H1 (cell line): ENCODE results near the gene FAM83G. TPM values are rescaled to one million over a fixed set of nuclear protein-coding genes. Genes with fewer than 3 reads are reported as not detected.

Experiments used
- CTBP2 ChIP-seq: IDR thresholded peaks from 2 replicates; pipeline ENCODE4 v1.7.0; 2011; ENCODE audit warnings: borderline replicate concordance, mild to moderate bottlenecking, moderate library complexity, mixed read lengths, low read length; ENCODE audit not compliant: insufficient read depth, insufficient read length
- SP2 ChIP-seq: IDR thresholded peaks from 2 replicates; pipeline ENCODE4 v1.6.1; 2012; ENCODE audit warnings: mild to moderate bottlenecking, low read length, inconsistent platforms
- polyA plus RNA-seq, 7 experiments: library from polyadenylated mRNA; depleted of rRNA in 3 of 7; stranded (reverse) in 5 of 7; unstranded in 2 of 7; fragments of >200 nt in 5 of 7; fragments of 200-250 nt in 2 of 7; gene quantifications; 1 replicate in 5 of 7; 2 replicates in 1 of 7; 4 replicates in 1 of 7; pipeline versions ENCODE4 v1.2.1 to v1.2.3, GENCODE V29; 2011 to 2013; ENCODE audit warnings: missing spikeins in 2 of 7, mixed read lengths in 2 of 7
- total RNA-seq: library from RNA; stranded (reverse); fragmentation: NEBNext Ultra II Directional; extraction: Animal tissue kit (Norgen Biotek cat#: 25700); gene quantifications from 2 replicates; pipeline ENCODE4 v1.2.1, GENCODE V29; 2021
- TF ChIP-seq, protein P1 (sequence below), 3 experiments: IDR thresholded peaks; 1 replicate in 2 of 3; 2 replicates in 1 of 3; pipeline versions ENCODE4 v1.5.1 to v1.6.1; 2011; ENCODE audit warnings: low read length in 3 of 3, mild to moderate bottlenecking in 3 of 3, inconsistent platforms in 2 of 3, low read depth in 1 of 3, moderate library complexity in 1 of 3; ENCODE audit not compliant: insufficient read depth in 1 of 3; ENCODE audit errors: control extremely low read depth in 1 of 3

The FAM83G gene
- total and polyA plus RNA-seq, 2 of the 8 experiments (the other 6 are each of a cell fraction or from before 2014, with no cell fraction given) = 15.4 to 29.0 TPM

DNA sequence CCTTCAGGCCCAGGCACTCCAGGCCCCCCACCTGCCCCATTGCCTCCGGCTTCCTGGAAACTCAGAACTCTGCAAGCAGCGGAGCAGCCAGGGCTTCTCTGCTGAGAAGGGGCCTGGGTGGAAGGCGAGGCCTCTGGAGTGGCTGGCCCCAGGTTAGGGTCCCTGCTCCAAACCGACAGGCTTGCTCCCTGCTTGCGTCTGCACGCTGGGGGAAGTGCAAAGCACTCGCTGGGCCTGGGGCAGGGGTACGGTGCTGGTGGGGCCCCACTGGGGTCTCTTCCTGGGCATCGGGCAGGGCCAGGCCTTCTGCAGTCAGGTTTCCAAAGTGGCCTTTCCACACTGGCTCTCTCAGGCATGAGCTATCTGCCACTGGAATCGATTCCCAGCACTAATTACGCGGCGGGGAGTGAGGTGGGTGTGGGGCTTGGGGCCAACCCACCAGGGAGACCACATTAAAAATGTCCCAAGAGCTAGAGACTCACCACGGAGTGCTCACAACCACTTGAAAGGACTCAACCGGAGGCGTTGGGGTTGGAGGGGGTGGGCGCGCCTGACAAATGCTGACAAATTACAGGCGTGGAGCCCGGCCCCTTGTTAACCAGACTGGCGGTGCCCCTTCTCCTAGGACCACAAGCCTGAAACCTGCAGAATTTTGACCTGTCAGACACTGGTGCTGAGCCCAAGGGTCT lies 17.9 kb downstream of the FAM83G start (continued):
- TF ChIP-seq, protein P1, sequence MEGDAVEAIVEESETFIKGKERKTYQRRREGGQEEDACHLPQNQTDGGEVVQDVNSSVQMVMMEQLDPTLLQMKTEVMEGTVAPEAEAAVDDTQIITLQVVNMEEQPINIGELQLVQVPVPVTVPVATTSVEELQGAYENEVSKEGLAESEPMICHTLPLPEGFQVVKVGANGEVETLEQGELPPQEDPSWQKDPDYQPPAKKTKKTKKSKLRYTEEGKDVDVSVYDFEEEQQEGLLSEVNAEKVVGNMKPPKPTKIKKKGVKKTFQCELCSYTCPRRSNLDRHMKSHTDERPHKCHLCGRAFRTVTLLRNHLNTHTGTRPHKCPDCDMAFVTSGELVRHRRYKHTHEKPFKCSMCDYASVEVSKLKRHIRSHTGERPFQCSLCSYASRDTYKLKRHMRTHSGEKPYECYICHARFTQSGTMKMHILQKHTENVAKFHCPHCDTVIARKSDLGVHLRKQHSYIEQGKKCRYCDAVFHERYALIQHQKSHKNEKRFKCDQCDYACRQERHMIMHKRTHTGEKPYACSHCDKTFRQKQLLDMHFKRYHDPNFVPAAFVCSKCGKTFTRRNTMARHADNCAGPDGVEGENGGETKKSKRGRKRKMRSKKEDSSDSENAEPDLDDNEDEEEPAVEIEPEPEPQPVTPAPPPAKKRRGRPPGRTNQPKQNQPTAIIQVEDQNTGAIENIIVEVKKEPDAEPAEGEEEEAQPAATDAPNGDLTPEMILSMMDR (IDR thresholded peaks at IDR 0.05; ENCODE audit: control extremely low read depth in 1 of 3, insufficient read depth in 1 of 3, low read depth in 1 of 3, low read length in 3 of 3) = no peak
- TF ChIP-seq CTBP2 = no peak
- no peak for TF ChIP-seq SP2
